IPS-15b (cell line): ENCODE data around the gene KRT73.
"Not testable (repeated sequence)": the region's sequence is repeated elsewhere in the genome, so short reads cannot be mapped to it uniquely, and the experiment has no call there.

Experiments used
- H3K27me3 ChIP-seq: one replicate; pipeline ENCODE4 v1.6.1; 2013; ENCODE audit warnings: low read length; ENCODE audit not compliant: control insufficient read depth, insufficient read depth
- H3K36me3 ChIP-seq: one replicate; pipeline ENCODE4 v1.6.1; 2013; ENCODE audit warnings: low read length; ENCODE audit not compliant: control insufficient read depth, insufficient read depth
- H3K4me1 ChIP-seq: one replicate; pipeline ENCODE4 v1.6.1; 2013; ENCODE audit warnings: mild to moderate bottlenecking, low read length; ENCODE audit not compliant: control insufficient read depth, insufficient read depth
- H3K4me3 ChIP-seq: one replicate; pipeline ENCODE4 v1.5.1; 2013; ENCODE audit warnings: low read depth, low read length
- H3K9ac ChIP-seq: one replicate; pipeline ENCODE4 v1.6.1; 2013; ENCODE audit warnings: low read depth, mild to moderate bottlenecking, low read length
- H3K9me3 ChIP-seq: one replicate; pipeline ENCODE4 v1.6.1; 2013; ENCODE audit warnings: mild to moderate bottlenecking, low read length; ENCODE audit not compliant: control insufficient read depth, insufficient read depth

Gene KRT73

DNA sequence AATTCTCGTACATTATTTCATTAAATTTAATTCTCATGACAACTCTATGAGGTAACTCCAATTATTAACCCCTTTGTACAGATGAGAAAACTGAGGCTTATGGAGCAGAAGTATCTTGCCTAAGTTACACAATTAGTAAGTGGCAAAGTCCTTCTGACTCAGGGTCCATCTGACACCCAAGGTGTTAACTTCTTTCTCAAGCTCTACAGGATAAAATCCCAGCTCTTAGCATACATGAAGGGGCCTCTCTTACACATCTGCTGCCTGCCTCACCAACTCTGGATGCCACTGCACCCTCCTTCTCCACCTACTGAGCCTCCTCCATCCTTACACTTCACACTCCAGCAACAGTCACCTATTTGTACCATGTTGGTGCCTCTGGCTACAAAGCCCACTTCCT is 12.8 kb downstream of the KRT73 start:
- no peaks in the 10 kb centered on the region for H3K4me1 ChIP-seq
- peaks cover under 1% of the 10 kb centered on the region for H3K27me3 ChIP-seq
- no peaks in the 10 kb centered on the region for H3K9me3 ChIP-seq
- H3K4me3 ChIP-seq, result no peak overlapping the region
- no peak overlapping the region for H3K9ac ChIP-seq
- no peaks in the 10 kb centered on the region for H3K36me3 ChIP-seq

DNA sequence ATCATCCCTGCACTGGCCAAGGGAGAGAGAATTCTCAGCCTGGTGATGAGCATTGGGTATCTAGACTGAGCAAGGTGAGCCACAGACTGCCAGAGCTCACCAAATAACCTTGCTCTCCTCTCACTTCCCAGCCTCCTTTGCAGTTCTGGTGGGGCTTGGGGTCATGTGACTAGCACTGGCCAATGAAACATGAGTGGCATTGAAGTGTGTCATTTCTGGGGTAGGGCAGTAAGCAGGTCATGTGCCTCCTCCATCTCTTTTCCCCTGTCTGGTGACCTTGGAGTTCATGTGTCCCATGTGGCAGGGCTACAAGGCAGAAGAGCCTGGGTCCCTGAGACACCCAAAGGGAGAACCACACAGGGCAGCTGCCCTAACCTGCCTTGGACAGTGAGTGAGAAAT is 13.5 kb downstream of the KRT73 start:
- Histone ChIP-seq H3K36me3 (no peaks in the 10 kb centered on the region), H3K4me1 (no peaks in the 10 kb centered on the region), H3K9me3 (no peaks in the 10 kb centered on the region), H3K9ac (no peak overlapping the region), H3K27me3 (no peaks in the 10 kb centered on the region), H3K4me3 (no peak overlapping the region)

DNA sequence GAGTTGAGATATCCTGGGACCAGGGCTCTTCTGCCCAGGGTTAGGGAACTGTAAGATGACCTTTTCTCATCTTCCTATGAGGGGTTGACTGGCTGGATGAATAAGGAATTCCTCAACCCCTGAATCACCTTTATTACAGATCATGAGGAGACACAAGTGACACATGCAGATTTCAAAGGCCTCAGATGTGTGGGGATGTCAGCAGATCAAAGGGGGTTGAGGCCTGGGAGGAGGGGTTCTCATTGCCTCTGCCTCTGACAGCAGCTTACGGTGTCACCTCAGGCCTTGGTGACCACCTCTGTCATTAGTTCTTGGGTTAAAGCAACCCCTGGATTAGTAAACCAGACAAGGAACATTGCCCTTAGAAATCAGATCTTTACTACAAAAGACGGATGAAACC is 15.0 kb downstream of the KRT73 start:
- H3K9ac ChIP-seq, result no peak overlapping the region
- H3K36me3 ChIP-seq, result no peaks in the 10 kb centered on the region
- H3K4me1 ChIP-seq, result no peaks in the 10 kb centered on the region
- H3K4me3 ChIP-seq, result no peak overlapping the region
- H3K9me3 ChIP-seq, result no peaks in the 10 kb centered on the region
- no peaks in the 10 kb centered on the region for H3K27me3 ChIP-seq

DNA sequence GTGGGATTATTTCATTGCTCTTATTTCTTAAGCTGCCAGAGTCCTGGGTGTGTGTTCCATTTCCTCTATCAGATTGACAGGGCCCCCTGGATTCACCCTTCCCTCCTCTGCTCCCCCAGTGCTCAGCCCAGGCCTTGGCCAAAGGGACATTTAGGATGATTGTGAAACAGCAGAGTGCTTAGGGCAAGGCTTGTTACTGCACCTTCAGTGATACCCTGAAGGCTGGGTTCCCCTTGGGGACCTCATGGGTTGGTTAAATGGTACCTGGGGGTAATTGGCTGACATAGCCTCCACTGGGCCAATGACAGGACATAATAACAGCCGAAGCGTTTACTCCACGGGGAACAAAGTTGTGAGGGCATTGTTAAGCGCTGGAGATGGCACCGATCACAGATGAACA is 15.8 kb downstream of the KRT73 start:
- Histone ChIP-seq H3K9me3 (no peaks in the 10 kb centered on the region), H3K4me3 (no peak overlapping the region), H3K27me3 (peaks cover 4% of the 10 kb centered on the region), H3K4me1 (no peaks in the 10 kb centered on the region), H3K36me3 (no peaks in the 10 kb centered on the region), H3K9ac (no peak overlapping the region)

DNA sequence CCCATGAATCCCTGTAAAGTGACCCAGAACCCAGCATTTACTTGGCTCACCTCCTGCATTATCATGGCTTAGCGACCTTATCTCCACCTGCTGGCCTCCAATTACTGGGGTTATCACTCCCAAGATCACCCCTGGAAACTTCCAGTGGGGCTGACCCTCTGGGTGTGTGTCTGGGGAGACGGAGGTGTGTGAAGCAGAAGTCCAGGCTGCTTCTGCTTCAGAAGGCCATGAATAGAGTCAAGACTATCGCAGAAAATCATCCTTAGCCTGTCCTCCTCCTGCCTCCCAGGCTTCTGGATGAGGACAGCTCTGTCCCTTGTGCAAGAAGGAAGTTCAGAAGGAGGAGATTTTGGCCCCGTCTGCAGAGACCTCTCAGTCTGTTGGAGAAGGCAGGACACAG is 16.7 kb downstream of the KRT73 start:
- no peak overlapping the region for H3K9ac ChIP-seq
- peaks cover 4% of the 10 kb centered on the region for H3K27me3 ChIP-seq
- no peak overlapping the region for H3K4me3 ChIP-seq
- no peaks in the 10 kb centered on the region for H3K4me1 ChIP-seq
- no peaks in the 10 kb centered on the region for H3K9me3 ChIP-seq
- no peaks in the 10 kb centered on the region for H3K36me3 ChIP-seq

DNA sequence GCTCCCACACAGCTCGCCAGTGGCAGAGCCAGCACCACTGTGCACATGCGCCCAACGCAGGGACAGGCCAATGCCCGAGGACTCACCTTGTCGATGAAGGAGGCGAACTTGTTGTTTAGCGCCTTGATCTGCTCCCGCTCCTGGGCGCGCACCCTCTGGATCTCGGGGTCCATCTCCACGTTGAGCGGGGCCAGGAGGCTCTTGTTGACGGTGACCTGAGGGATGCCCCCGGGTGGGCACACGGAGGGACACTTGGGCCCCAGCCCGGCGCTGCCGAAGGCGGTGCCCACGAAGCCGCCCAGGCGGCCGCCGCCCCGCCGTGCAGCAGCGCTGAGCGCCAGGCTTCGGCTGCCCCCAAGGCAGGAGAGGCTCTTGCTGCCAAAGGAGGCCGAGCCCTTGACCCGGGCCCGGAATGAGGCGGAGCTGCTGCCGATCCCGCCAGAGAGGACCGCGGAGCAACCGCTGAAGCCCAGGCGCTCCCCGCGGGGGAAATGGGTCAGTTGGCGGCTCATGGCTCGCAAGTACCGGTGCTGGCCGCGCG is 17.3 kb downstream of the KRT73 start, which contains the start of gene KRT72:
Gene KRT72 (minus strand): TSS at position 523 of the 541 bp plus-strand sequence. CDS start 11 bp downstream, at position 512.
- Histone ChIP-seq H3K9me3 (no peaks in the 10 kb centered on the region), H3K27me3 (peaks cover 4% of the 10 kb centered on the region), H3K36me3 (no peaks in the 10 kb centered on the region), H3K4me3 (no peak within 1 kb of the TSS), H3K4me1 (no peaks in the 10 kb centered on the region), H3K9ac (no peak within 1 kb of the TSS)

DNA sequence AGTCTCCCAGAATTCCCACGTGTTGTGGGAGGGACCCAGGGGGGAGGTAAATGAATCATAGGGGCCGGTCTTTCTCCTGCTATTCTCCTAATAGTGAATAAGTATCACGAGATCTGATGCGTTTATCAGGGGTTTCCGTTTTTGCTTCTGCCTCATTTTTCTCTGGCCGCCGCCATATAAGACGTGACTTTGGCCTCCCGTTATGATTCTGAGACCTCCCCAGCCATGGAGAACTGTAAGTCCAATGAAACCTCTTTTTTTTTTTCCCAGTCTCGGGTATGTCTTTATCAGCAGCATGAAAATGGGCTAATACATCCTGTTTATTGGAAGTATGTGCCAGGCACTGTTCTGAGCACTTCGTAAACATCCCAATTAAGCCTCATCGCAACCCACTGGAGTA is 17.9 kb downstream of the KRT73 start:
- Histone ChIP-seq H3K4me1 (no peaks in the 10 kb centered on the region), H3K9me3 (no peaks in the 10 kb centered on the region), H3K27me3 (peaks cover 4% of the 10 kb centered on the region), H3K4me3 (no peak overlapping the region), H3K9ac (no peak overlapping the region), H3K36me3 (no peaks in the 10 kb centered on the region)

DNA sequence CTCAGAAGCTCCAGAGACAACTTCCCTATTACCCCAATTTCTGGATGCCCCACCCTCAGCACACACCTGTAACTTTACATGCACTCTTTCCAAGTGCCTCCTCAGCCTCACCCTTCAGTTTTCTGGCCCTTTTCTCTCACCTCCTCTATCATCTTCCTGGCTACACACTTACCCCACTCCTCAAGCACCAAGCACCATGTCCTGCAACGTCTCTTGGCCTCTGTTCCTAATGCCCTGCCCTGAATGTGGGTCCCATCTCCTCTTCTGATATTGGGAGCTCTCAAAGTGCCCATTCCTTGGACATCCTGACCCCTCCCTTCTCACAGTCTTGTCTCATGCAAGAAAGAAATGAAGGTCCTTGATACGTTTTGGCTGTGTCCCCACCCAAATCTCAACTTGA is 18.3 kb downstream of the KRT73 start:
- no peaks in the 10 kb centered on the region for H3K36me3 ChIP-seq
- no peaks in the 10 kb centered on the region for H3K9me3 ChIP-seq
- H3K4me3 ChIP-seq, result no peak overlapping the region
- no peak overlapping the region for H3K9ac ChIP-seq
- no peaks in the 10 kb centered on the region for H3K4me1 ChIP-seq
- peaks cover 4% of the 10 kb centered on the region for H3K27me3 ChIP-seq

DNA sequence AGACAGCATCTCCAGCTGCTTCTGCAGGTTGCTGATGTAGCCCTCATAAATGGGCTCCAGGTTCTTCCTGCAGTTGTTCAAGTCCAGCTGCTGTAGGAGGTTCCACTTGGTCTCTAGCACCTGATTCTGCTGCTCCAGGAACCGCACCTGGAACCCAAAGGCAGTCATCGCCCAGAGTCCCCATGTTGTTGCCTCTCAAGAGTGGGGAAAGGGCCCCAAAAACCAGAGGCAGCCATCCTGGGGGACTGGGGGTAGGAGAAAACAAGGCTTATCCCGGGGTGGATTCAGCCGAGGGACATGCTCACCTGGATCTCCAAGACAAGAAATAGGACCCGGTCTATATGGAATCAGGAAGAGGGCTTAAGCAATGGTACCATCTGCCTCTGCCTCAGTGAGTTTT is 19.4 kb downstream of the KRT73 start:
- Histone ChIP-seq H3K9ac (no peak overlapping the region), H3K9me3 (no peaks in the 10 kb centered on the region), H3K36me3 (no peaks in the 10 kb centered on the region), H3K4me3 (no peak overlapping the region), H3K27me3 (peaks cover 4% of the 10 kb centered on the region), H3K4me1 (no peaks in the 10 kb centered on the region)

DNA sequence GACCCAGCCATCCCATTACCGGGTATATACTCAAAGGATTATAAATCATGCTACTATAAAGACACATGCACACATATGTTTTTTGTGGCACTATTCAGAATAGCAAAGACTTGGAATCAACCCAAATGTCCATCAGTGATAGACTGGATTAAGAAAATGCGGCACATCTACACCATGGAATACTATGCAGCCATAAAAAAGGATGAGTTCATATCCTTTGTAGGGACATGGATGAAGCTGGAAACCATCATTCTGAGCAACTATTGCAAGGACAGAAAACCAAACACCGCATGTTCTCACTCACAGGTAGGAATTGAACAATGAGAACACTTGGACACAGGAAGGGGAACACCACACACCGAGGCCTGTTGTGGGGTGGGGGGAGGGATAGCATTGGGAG is 24.1 kb downstream of the KRT73 start:
- H3K9me3 ChIP-seq, result peaks cover 15% of the 10 kb centered on the region
- not testable (repeated sequence) for H3K4me3 ChIP-seq, H3K27me3 ChIP-seq, H3K9ac ChIP-seq, H3K36me3 ChIP-seq, H3K4me1 ChIP-seq

DNA sequence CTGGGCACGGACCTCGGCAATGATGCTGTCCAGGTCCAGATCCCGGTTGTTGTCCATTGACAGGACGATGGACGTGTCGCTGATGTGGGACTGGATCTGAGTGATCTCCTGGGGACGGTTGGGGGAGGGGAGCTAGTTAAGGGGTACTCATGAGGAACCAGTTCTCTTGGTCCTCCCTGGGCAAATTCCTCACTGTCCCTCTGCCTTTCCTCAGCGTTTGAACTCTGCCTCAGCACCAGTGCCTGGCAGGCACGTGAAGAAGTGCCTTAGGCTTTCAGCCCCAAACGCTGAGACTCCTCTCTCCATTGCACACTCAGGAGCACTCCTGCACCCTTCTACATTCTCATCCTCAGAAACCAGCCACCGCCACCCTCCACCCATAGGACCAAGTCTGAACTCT is 26.8 kb downstream of the KRT73 start:
- no peaks in the 10 kb centered on the region for H3K27me3 ChIP-seq
- no peak overlapping the region for H3K9ac ChIP-seq
- peaks cover 15% of the 10 kb centered on the region for H3K9me3 ChIP-seq
- H3K4me1 ChIP-seq, result no peaks in the 10 kb centered on the region
- no peaks in the 10 kb centered on the region for H3K36me3 ChIP-seq
- H3K4me3 ChIP-seq, result no peak overlapping the region

DNA sequence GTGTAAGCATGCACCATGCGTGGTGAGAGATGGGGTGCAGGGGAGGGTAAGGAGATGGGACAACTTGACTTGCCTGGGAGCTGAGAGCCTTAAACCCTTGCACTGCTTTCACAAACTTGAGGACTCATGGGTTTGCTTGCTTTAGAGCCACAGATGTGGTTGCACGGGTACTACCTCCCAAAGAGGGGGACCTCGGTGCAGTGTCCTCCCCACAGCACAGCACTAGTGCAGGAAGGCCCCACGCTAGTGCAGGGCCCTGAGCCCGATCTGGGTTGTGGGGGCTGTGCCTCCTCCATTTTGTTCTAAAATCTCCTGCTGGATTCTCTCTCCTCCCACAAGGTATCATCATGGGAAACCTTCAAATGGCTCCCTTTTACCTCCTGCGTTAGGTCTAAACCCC is 28.3 kb downstream of the KRT73 start:
- Histone ChIP-seq H3K4me1 (no peaks in the 10 kb centered on the region), H3K9ac (no peak overlapping the region), H3K4me3 (no peak overlapping the region), H3K27me3 (no peaks in the 10 kb centered on the region), H3K36me3 (no peaks in the 10 kb centered on the region), H3K9me3 (peaks cover 15% of the 10 kb centered on the region)
